ENCODE data around the gene GPRC5B.

Gene GPRC5B

GRCh38 chr16:19853132-19853741 is 31.4 kb downstream of the GPRC5B start:
- TF ChIP-seq CTCF (IDR thresholded peaks at IDR 0.05; ENCODE audit: low read depth, low read length, missing control alignments) = no peak
- DNase-seq (ENCODE audit: extremely low read depth, low read depth) = no peak
- no peak overlapping the region for H3K4me3 ChIP-seq (replicated peaks; ENCODE audit: low read depth, low read length)

- DNase-seq (ENCODE audit: extremely low read depth, low read depth) = no peak
- no peak overlapping the region for H3K4me3 ChIP-seq (replicated peaks; ENCODE audit: low read depth, low read length)
- TF ChIP-seq CTCF (IDR thresholded peaks at IDR 0.05; ENCODE audit: low read depth, low read length, missing control alignments) = no peak
These were observed 33.2 kb downstream of the GPRC5B start for GRCh38 chr16:19851476-19851875.

- DNase-seq (ENCODE audit: extremely low read depth, low read depth) = no peak
- no peak for TF ChIP-seq CTCF (IDR thresholded peaks at IDR 0.05; ENCODE audit: low read depth, low read length, missing control alignments)
- H3K4me3 ChIP-seq (replicated peaks; ENCODE audit: low read depth, low read length) = no peak overlapping the region
These were observed 34.4 kb downstream of the GPRC5B start for GRCh38 chr16:19850131-19850817.

- no peak for DNase-seq (ENCODE audit: extremely low read depth, low read depth)
- no peak for TF ChIP-seq CTCF (IDR thresholded peaks at IDR 0.05; ENCODE audit: low read depth, low read length, missing control alignments)
- no peak overlapping the region for H3K4me3 ChIP-seq (replicated peaks; ENCODE audit: low read depth, low read length)
These were observed 35.9 kb downstream of the GPRC5B start for GRCh38 chr16:19848756-19849155.

- no peak overlapping the region for H3K4me3 ChIP-seq (replicated peaks; ENCODE audit: low read depth, low read length)
- no peak for TF ChIP-seq CTCF (IDR thresholded peaks at IDR 0.05; ENCODE audit: low read depth, low read length, missing control alignments)
- no peak for DNase-seq (ENCODE audit: extremely low read depth, low read depth)
These were observed 38.2 kb downstream of the GPRC5B start for GRCh38 chr16:19846436-19846835.

- peak; percentile 52 for DNase-seq (ENCODE audit: extremely low read depth, low read depth)
These were observed 39.6 kb downstream of the GPRC5B start for GRCh38 chr16:19844945-19845641.

More at GRCh38 chr16:19844945-19845641, 39.6 kb downstream of the GPRC5B start:
- no peak for TF ChIP-seq CTCF (IDR thresholded peaks at IDR 0.05; ENCODE audit: low read depth, low read length, missing control alignments)
- no peak overlapping the region for H3K4me3 ChIP-seq (replicated peaks; ENCODE audit: low read depth, low read length)
